Tibial artery (tissue), 4 donors: ENCODE data around the gene BRINP2.

Experiments used
- DNase-seq, 2 donors: peaks; one replicate each; pipeline ENCODE4 v3.0.0-alpha.2; 2019
- H3K27ac ChIP-seq, 2 donors: fragments of 200-600 bp; sonication (generic) in 1 of 2; 1 replicate in 1 of 2; 2 replicates in 1 of 2; pipeline ENCODE4 v1.5.1; 2018 to 2019; ENCODE audit warnings: mild to moderate bottlenecking in 1 of 2
- H3K27me3 ChIP-seq, 2 donors: fragments of 200-600 bp; sonication (generic) in 1 of 2; one replicate each; pipeline versions ENCODE4 v1.5.1 to v1.6.0; 2016 to 2019
- H3K36me3 ChIP-seq, 3 donors: fragments of 200-600 bp; sonication (generic) in 2 of 3; one replicate each; pipeline ENCODE4 v1.5.1; 2016 to 2019; ENCODE audit warnings: mild to moderate bottlenecking in 2 of 3
- H3K4me1 ChIP-seq, 4 donors: fragments of 200-600 bp; sonication (generic) in 2 of 4; 1 replicate in 3 of 4; 2 replicates in 1 of 4; pipeline ENCODE4 v1.5.1; 2016 to 2019
- H3K4me3 ChIP-seq, 2 donors: fragments of 200-600 bp; sonication (generic) in 1 of 2; 1 replicate in 1 of 2; 2 replicates in 1 of 2; pipeline ENCODE4 v1.5.1; 2018 to 2019; ENCODE audit warnings: mild to moderate bottlenecking in 2 of 2
- H3K9me3 ChIP-seq, 3 donors: fragments of 200-600 bp; sonication (generic) in 1 of 3; one replicate each; pipeline ENCODE4 v1.5.1; 2016 to 2019
- intact Hi-C: fragments of 100-400 bp; cut with DNase I; formaldehyde crosslinking; loops from one replicate; pipeline ENCODE4 v1.15.0; 2023; ENCODE audit warnings: low total_unique reads
- TF ChIP-seq, protein P1 (sequence below), 2 experiments: fragments of 200-600 bp in 1 of 2; fragments of 450-650 bp in 1 of 2; IDR thresholded peaks; one replicate each; pipeline ENCODE4 v1.5.1; 2017 to 2019; ENCODE audit warnings: antibody characterized with exemption in 2 of 2, mild to moderate bottlenecking in 1 of 2, moderate library complexity in 1 of 2

Gene BRINP2

DNA sequence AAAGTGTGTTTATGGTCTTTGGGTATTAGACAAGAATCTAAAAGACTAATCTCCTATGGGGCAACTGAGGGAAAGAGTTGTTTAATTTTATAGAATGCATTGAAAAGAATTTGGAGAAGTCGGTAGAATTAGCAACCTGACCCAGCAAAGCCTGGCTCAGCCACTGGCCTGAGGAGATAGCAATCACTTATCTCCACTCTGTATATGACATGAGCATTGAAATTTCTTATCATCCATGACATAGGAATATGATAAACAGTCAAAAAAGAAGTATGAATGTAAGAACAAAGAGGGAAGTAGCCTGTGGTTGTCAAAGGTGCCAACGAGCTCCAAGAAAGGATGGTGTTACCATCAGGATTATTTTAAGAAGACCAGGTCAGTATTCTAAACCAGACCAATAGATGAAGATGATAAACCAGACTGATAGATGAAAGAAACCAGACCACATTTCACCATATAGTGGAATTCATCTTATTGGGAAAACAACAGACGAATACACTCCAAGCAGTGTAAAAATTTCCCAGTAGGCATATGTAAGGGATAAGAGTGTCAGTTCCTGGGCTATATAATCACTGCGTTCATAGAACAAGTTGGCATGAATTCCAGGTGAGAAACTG is 42.0 kb upstream of the BRINP2 start:
- TF ChIP-seq, protein P1, sequence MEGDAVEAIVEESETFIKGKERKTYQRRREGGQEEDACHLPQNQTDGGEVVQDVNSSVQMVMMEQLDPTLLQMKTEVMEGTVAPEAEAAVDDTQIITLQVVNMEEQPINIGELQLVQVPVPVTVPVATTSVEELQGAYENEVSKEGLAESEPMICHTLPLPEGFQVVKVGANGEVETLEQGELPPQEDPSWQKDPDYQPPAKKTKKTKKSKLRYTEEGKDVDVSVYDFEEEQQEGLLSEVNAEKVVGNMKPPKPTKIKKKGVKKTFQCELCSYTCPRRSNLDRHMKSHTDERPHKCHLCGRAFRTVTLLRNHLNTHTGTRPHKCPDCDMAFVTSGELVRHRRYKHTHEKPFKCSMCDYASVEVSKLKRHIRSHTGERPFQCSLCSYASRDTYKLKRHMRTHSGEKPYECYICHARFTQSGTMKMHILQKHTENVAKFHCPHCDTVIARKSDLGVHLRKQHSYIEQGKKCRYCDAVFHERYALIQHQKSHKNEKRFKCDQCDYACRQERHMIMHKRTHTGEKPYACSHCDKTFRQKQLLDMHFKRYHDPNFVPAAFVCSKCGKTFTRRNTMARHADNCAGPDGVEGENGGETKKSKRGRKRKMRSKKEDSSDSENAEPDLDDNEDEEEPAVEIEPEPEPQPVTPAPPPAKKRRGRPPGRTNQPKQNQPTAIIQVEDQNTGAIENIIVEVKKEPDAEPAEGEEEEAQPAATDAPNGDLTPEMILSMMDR (IDR thresholded peaks at IDR 0.05) = no peak
- Histone ChIP-seq H3K27ac (no peak overlapping the region), H3K9me3 (no peaks in the 10 kb centered on the region), H3K27me3 (peaks cover 0 to 2% of the 10 kb centered on the region in 2 donors), H3K4me1 (no peaks in the 10 kb centered on the region), H3K36me3 (no peaks in the 10 kb centered on the region), H3K4me3 (no peak overlapping the region)
- no peak for DNase-seq
- intact Hi-C loops = no loop called here

DNA sequence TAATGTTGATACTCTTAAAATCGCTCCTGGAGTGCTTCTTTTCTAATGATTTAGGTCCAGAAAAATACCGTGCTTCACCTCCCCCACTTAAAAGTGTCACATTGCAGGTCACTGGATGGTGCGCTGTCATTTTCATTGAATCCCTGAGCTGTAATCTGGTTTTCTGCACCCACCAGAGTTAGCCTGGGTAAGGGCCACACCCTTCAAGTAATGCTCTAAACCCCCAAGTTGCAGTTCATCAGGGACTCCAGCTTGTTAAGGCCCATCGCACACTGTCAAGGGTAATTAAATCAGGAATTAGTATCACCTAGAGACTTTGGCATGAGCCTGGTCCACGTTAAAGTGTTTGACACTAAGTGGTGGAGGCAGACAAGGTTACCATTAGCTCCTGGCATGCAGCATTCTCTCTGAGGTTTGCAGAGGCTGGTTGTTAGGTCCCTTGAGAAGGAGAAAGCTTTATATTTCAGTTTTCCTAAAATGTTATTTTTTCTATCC is 40.3 kb upstream of the BRINP2 start:
- H3K9me3 ChIP-seq = no peaks in the 10 kb centered on the region
- intact Hi-C loops = no loop called here
- TF ChIP-seq, protein P1 (IDR thresholded peaks at IDR 0.05) = no peak

DNA sequence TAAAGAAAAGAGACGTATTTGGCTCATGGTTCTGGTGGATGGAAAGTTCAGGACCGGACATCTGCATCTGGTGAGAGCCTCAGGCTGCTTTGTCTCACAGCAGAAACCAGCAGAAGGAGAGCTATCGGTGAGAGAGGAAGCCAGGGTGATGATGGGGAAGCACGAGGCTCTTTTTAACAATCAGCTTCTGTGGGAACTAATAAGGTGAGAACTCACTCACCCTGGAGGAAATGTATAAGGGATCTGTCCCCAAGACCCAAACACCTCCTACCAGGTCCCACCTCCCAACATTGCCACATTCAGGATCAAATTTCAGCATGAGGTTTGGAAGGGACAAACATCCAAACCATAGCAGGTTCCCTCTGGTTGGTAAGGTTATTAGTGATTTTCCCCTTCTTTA is 39.0 kb upstream of the BRINP2 start:
- Histone ChIP-seq H3K4me1 (no peaks in the 10 kb centered on the region), H3K27me3 (peaks cover 0 to 2% of the 10 kb centered on the region in 2 donors), H3K36me3 (no peaks in the 10 kb centered on the region), H3K4me3 (no peak overlapping the region), H3K27ac (no peak overlapping the region), H3K9me3 (no peaks in the 10 kb centered on the region)
- DNase-seq = no peak
- intact Hi-C loops = no loop called here
- TF ChIP-seq, protein P1 (IDR thresholded peaks at IDR 0.05) = no peak

More for the DNA sequence above, 40.3 kb upstream of the BRINP2 start:
- Histone ChIP-seq H3K4me1 (no peaks in the 10 kb centered on the region), H3K27me3 (peaks cover 0 to 2% of the 10 kb centered on the region in 2 donors), H3K27ac (no peak overlapping the region), H3K36me3 (no peaks in the 10 kb centered on the region), H3K4me3 (no peak overlapping the region)
- DNase-seq = no peak

- intact Hi-C loops = no loop called here
- Histone ChIP-seq H3K27ac (no peak overlapping the region), H3K4me3 (no peak overlapping the region), H3K27me3 (peaks cover 0 to 2% of the 10 kb centered on the region in 2 donors), H3K36me3 (no peaks in the 10 kb centered on the region), H3K4me1 (no peaks in the 10 kb centered on the region), H3K9me3 (no peaks in the 10 kb centered on the region)
- DNase-seq = no peak
- TF ChIP-seq, protein P1 (IDR thresholded peaks at IDR 0.05) = no peak
Observed at GRCh38 chr1:177132141-177132540, 38.6 kb upstream of the BRINP2 start.

- Histone ChIP-seq H3K9me3 (no peaks in the 10 kb centered on the region), H3K27me3 (no peaks in the 10 kb centered on the region), H3K27ac (no peak overlapping the region), H3K36me3 (no peaks in the 10 kb centered on the region), H3K4me3 (no peak overlapping the region), H3K4me1 (no peaks in the 10 kb centered on the region)
- TF ChIP-seq, protein P1 (IDR thresholded peaks at IDR 0.05) = no peak
- intact Hi-C loops = no loop called here
- DNase-seq = no peak
Observed at GRCh38 chr1:177133977-177134538, 36.7 kb upstream of the BRINP2 start.
